NCI-H2196 (cell line): ENCODE results near the gene C20orf173.

Experiments used
- DNase-seq: peaks from one replicate; lab custom pipeline; 2025; ENCODE audit not compliant: unreplicated experiment; lab: John Stamatoyannopoulos, UW

Gene C20orf173

GRCh38 chr20:35508493-35509218 is 20.8 kb downstream of the C20orf173 start:
- DNase-seq = no peak

- no peak for DNase-seq
Measured at GRCh38 chr20:35506872-35507638, 22.4 kb downstream of the C20orf173 start.

- DNase-seq = no peak
Measured at GRCh38 chr20:35506179-35506578, 23.3 kb downstream of the C20orf173 start.

GRCh38 chr20:35504751-35505150 is 24.7 kb downstream of the C20orf173 start:
- no peak for DNase-seq

GRCh38 chr20:35503841-35504561 is 25.5 kb downstream of the C20orf173 start:
- DNase-seq = peak; percentile 83

- DNase-seq = no peak
Measured at GRCh38 chr20:35503281-35503680, 26.2 kb downstream of the C20orf173 start.

- no peak for DNase-seq
Measured at GRCh38 chr20:35502352-35502751, 27.1 kb downstream of the C20orf173 start.

- DNase-seq = no peak
Measured at GRCh38 chr20:35499271-35499670, 30.2 kb downstream of the C20orf173 start.

- no peak for DNase-seq
Measured at GRCh38 chr20:35497780-35498189, 31.7 kb downstream of the C20orf173 start.

GRCh38 chr20:35497320-35497719 is 32.1 kb downstream of the C20orf173 start:
- no peak for DNase-seq

- no peak for DNase-seq
Measured at GRCh38 chr20:35496481-35496880, 33.0 kb downstream of the C20orf173 start.

GRCh38 chr20:35492352-35492751 is 37.1 kb downstream of the C20orf173 start:
- no peak for DNase-seq

GRCh38 chr20:35491823-35492222 is 37.6 kb downstream of the C20orf173 start:
- no peak for DNase-seq

GRCh38 chr20:35490736-35491181 is 38.7 kb downstream of the C20orf173 start:
- no peak for DNase-seq

- no peak for DNase-seq
Measured at GRCh38 chr20:35489717-35490116, 39.7 kb downstream of the C20orf173 start.

GRCh38 chr20:35487479-35487878 is 42.0 kb downstream of the C20orf173 start:
- no peak for DNase-seq

GRCh38 chr20:35479798-35480197 is 49.7 kb downstream of the C20orf173 start:
- no peak for DNase-seq

GRCh38 chr20:35478804-35479472 is 50.5 kb downstream of the C20orf173 start:
- no peak for DNase-seq
